HG02798 (cell line): ENCODE results near the gene BICD1.

Source experiments
- ATAC-seq: cut with Tn5 transposase; IDR thresholded peaks from one replicate; pipeline ENCODE4 v1.9.1; 2021; ENCODE audit warnings: mild to moderate bottlenecking; ENCODE audit not compliant: unreplicated experiment, poor library complexity

BICD1 gene

GRCh38 chr12:32382226-32382625, 275.6 kb downstream of the BICD1 start:
- no peak for ATAC-seq

DNA sequence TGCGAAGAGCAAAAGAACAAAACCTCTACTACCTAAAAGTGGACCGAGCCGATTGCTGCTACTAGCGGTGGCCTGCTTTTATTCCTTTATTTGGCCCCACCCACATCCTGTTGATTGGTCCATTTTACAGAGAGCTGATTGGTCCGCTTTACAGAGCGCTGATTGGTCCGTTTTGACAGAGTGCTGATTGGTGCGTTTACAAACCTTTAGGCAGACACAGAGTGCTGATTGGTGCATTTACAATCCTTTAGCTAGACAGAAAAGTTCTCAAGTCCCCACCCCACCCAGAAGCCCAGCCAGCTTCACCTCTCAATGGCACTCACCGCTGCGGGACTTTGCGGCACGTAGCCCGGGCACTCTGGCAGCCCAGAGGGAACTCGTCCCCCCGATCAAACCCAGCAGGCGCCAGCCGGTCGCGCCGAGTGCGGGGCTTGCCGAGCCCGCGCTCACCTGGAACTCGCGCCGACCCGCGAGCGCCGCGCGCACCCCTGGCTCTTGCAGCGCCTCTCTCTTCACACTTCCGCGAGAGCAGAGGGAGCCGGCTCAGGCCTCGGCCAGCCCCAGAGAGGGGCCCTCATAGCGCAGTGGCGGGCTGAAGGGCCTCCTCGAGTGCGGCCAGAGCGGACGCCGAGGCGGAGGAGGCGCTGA, 284.0 kb downstream of the BICD1 start:
- ATAC-seq, result peak; percentile 63

GRCh38 chr12:32395026-32395425, 288.4 kb downstream of the BICD1 start:
- no peak for ATAC-seq

DNA sequence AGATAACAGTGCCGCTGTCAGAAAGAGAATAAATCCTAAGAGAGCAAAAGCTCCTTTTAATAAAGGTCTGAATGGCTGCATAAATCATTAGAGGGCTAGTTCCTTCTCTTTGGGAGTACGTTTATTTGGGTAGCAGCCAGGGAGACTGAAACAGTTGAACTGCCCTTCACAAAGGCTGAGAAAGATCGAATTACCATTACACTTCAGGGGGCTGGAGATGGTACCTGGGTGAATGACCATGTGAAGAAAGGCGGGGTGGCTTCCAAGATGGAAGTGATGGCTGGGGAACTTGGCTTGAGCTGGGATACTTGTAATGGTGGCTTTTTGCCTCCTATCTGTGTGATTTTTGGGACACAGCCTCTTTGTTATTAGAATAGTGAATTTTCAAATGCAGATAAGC, 291.0 kb downstream of the BICD1 start:
- ATAC-seq, result no peak

- no peak for ATAC-seq
These were observed 291.5 kb downstream of the BICD1 start for GRCh38 chr12:32398181-32398580.

DNA sequence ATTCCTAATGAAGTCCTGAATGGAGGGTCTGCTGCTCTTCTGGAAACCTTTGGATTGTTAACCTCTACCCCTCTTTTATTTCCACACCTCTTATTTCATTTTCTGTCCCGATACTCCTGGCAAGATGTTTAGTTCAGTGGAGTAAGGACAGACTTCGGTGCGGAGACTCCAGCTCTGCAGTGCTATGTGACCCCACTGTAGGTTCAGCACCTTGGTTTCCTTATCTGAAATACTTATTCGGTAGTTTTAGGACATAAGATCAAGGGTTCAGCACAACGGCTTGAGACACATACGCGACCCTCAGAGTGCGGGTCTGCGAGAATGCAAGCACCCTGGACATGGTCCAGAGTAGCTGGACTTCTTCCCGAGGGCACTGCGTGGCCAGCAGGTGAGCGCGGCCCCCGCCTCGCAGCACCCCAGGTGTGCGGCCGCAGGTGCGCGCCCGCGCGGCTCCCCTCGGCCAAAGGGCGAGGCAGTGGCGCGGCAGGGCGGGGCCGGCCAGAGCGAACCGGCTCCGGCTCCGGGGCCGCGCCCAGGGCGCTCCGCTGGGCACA, 292.2 kb downstream of the BICD1 start:
- ATAC-seq, result peak; percentile 13

DNA sequence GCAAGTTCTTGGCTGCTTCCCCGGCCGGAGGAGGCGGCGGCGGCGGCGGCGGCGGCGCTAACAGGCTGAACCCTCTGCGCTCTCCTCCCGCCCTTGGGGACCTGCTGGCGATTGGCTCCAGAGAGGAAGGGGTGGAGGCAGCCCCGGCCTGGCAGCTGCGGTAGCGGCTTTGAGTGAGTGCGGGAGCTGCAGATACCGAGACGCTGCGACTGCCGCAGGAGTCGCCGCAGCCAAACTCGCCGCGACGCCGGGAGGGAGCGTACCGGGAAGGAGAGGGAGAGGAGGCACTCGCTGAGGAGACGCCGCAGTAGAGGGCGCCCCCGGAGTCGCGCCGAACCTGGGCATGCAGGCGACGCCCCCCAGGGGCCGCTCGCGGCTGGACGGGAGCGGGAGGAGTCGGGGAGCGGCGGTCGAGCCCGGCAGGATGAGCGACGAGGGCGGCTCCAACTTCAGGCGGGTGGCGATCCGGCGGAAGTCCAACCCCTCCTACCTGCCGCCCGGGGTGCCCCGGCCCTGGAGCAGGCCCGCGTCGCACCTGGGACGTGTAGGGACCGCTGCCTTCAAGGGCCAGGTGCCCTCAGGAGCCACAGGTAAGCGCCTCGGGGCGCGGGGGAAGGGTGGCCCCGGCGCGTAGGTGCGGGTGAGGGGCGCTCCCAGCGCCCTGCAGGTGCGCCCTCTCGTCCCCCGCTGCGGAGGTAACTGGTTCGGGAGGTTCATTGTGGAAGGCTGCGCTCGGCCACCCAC, 292.9 kb downstream of the BICD1 start, which contains the start of gene FGD4:
Gene FGD4 (plus strand): TSS at position 189 of the 744 bp plus-strand sequence.
- ATAC-seq, result peak; percentile 89

- no peak for ATAC-seq
These were observed 293.5 kb downstream of the BICD1 start for GRCh38 chr12:32400114-32400672.

DNA sequence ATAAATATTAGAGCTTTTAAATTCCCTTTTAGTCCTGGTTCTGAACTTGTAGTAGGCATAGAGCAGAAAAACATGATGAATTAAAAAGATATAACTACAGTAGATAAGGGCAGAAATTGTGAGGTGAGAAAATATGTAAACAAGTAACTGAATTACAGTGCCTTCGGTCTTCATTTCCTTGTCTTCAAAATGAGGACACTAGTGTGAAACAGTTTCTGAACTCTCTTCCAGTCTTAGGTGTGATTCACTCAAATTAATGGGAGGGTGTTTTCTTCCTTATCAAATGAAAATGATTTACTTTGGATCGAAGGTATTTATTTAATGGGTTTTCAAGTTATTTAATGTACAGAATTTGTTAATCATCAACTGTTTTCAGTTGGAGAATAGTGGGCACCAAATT, 294.2 kb downstream of the BICD1 start:
- ATAC-seq, result no peak

DNA sequence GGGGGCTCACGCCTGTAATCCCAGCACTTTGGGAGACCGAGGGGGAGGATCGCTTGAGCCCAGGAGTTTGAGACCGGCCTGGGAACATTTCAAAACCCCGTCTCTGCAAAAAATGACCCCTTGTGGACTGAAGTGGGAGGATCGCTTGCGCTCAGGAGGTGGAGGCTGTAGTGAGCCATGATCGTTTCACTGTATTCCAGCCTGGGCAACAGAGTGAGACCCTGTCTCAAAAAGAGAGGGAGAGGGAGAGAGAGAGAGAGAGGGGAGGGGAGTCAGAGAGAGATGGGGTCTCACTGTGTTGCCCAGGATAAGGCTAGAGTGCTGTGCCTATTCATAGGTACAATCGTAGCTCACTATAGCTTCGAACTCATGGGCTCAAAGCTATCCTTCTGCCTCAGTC, 295.5 kb downstream of the BICD1 start:
- ATAC-seq, result no peak

GRCh38 chr12:32402946-32403345, 296.3 kb downstream of the BICD1 start:
- no peak for ATAC-seq

- no peak for ATAC-seq
These were observed 301.1 kb downstream of the BICD1 start for GRCh38 chr12:32407795-32408194.

DNA sequence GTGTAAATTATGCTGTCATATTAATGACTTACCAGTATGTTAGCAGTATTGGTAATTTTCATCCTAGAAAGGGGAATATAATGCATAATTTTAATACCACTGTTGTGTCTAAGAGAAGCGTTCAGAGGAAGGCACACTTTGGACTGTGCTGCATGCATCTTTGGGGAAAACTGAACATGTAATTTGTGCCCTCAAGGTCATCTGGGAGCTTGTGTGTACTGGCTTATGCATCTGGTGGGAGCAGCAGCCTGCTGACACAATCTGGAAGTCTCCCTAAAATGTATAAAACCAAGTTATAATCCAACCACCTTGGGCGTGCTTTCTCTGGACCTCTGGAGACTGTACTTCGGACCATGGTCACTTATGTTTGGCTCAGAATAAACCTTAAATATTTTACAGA, 306.8 kb downstream of the BICD1 start:
- ATAC-seq, result no peak

GRCh38 chr12:32418221-32418620, 311.6 kb downstream of the BICD1 start:
- no peak for ATAC-seq

GRCh38 chr12:32418903-32419519, 312.4 kb downstream of the BICD1 start:
- ATAC-seq, result no peak

DNA sequence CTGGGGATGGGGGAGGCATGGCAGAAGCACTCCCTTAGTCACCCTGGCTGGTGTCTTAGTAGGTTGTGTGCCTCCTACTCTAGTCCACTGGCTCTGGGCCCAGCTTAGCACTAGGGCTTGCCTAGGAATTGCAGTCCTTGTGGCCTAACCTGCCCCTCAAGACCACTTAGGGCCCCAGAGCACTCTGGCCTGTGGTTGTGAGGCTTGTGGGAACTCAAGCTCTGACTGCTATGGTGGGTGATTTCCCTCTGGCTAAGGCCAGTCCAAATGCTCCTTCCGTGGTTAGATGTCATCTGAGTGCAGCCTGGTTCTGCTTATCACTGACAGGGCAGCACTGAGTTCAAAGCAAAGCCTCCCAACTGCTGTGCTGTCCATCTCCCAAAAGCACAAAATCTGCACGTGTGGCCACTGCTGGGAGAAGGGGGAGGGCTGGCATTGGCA, 312.9 kb downstream of the BICD1 start:
- ATAC-seq, result peak; percentile 61

- no peak for ATAC-seq
These were observed 313.7 kb downstream of the BICD1 start for GRCh38 chr12:32420356-32420755.

GRCh38 chr12:32423559-32423958, 316.9 kb downstream of the BICD1 start:
- no peak for ATAC-seq

GRCh38 chr12:32431025-32431424, 324.4 kb downstream of the BICD1 start:
- ATAC-seq, result no peak
